K562 (cell line): Measurements from ENCODE around the gene ABLIM2. TPM values are rescaled to one million over a fixed set of nuclear protein-coding genes. Genes with fewer than 3 reads are reported as not detected.

Experiments
- ATF7 ChIP-seq: fragments of 450-650 bp; IDR thresholded peaks from 2 replicates; pipeline ENCODE4 v1.7.1; 2014; ENCODE audit warnings: mild to moderate bottlenecking, moderate library complexity
- CREM ChIP-seq: IDR thresholded peaks from 2 replicates; pipeline ENCODE4 v1.6.1; 2014; ENCODE audit warnings: antibody characterized with exemption, low read depth
- FOXA3 ChIP-seq, 2 experiments: fragments of 450-650 bp in 1 of 2; sonication (generic) in 1 of 2; formaldehyde crosslinking; IDR thresholded peaks in 1 of 2; conservative IDR thresholded peaks in 1 of 2; 2 replicates each; pipeline versions ENCODE4 v1.4.0 to v1.8.0; 2020 to 2022; ENCODE audit warnings: mild to moderate bottlenecking in 2 of 2, missing genetic modification reagents in 1 of 2
- MAFK ChIP-seq: IDR thresholded peaks from 2 replicates; pipeline ENCODE4 v1.6.1; 2011; ENCODE audit warnings: low read length, improper control_type of control experiment
- NR1H2 ChIP-seq: sonication (generic); formaldehyde crosslinking; IDR thresholded peaks from 2 replicates; pipeline ENCODE4 v1.4.0; 2020; ENCODE audit warnings: mild to moderate bottlenecking, missing genetic modification reagents
- RFX1 ChIP-seq: fragments of 450-650 bp; IDR thresholded peaks from 2 replicates; pipeline ENCODE4 v1.6.1; 2016; ENCODE audit warnings: mild to moderate bottlenecking, moderate library complexity
- SMC3 ChIP-seq: conservative IDR thresholded peaks from 2 replicates; pipeline ENCODE4 v1.6.1; 2011; ENCODE audit warnings: low read depth, low read length, improper control_type of control experiment; ENCODE audit not compliant: insufficient read depth
- ZFP36 ChIP-seq: fragments of 150-350 bp; IDR thresholded peaks from 2 replicates; pipeline ENCODE4 v1.6.1; 2018; ENCODE audit warnings: low read length, low read depth; ENCODE audit not compliant: partially characterized antibody
- ZNF408 ChIP-seq: fragments of 250-450 bp; sonication (Bioruptor Pico); IDR thresholded peaks from 2 replicates; pipeline ENCODE4 v1.4.0; 2020; ENCODE audit warnings: low read depth, mild to moderate bottlenecking, moderate library complexity
- polyA plus RNA-seq, 8 experiments: library from polyadenylated mRNA; depleted of rRNA in 4 of 8; stranded (reverse) in 5 of 8; unstranded in 3 of 8; fragments of >200 nt; fragmentation: Nextera tagmentation in 2 of 8; fragmentation: Illumina TruSeq in 1 of 8; extraction: Ambion mirVana in 2 of 8; extraction: Trizol in 1 of 8; gene quantifications; 2 replicates each; pipeline versions ENCODE4 v1.2.1 to v1.2.3, GENCODE V29; 2011 to 2014; ENCODE audit warnings: inconsistent platforms in 1 of 8, missing spikeins in 1 of 8
- total RNA-seq, 7 experiments: library from RNA; depleted of rRNA in 6 of 7; stranded (reverse); fragments of >200 nt in 6 of 7; fragmentation: Illumina TruSeq in 2 of 7; extraction: Trizol in 2 of 7; gene quantifications; 2 replicates each; pipeline versions ENCODE4 v1.2.1 to v1.2.3, GENCODE V29; 2011 to 2021; ENCODE audit warnings: low replicate concordance in 1 of 7
- TF ChIP-seq, protein P1 (sequence below): fragments of 450-650 bp; IDR thresholded peaks from 2 replicates; pipeline ENCODE4 v1.7.0; 2016; ENCODE audit warnings: borderline replicate concordance
- TF ChIP-seq, protein P2 (sequence below): fragments of 450-650 bp; formaldehyde crosslinking; IDR thresholded peaks from 2 replicates; pipeline ENCODE4 v1.4.0; 2022; ENCODE audit warnings: missing genetic modification characterization
- TF ChIP-seq, protein P3 (sequence below): fragments of 250-450 bp; sonication (Bioruptor Pico); IDR thresholded peaks from 2 replicates; pipeline ENCODE4 v1.5.0; 2020; ENCODE audit warnings: mild to moderate bottlenecking, borderline replicate concordance
- TF ChIP-seq, protein P4 (sequence below): fragments of 450-650 bp; formaldehyde crosslinking; IDR thresholded peaks from 2 replicates; pipeline ENCODE4 v1.4.0; 2020; ENCODE audit warnings: mild to moderate bottlenecking, mixed read lengths
- TF ChIP-seq, protein P5 (sequence below), 3 experiments: fragments of 200-800 bp in 1 of 3; sonication (Bioruptor generic) in 1 of 3; sonication (generic) in 1 of 3; formaldehyde crosslinking in 1 of 3; IDR thresholded peaks; 2 replicates each; pipeline versions ENCODE4 v1.6.1 to v1.8.0; 2016 to 2022; ENCODE audit warnings: mild to moderate bottlenecking in 2 of 3, missing compliant biosample characterization in 2 of 3, missing genetic modification characterization in 2 of 3, missing genetic modification reagents in 1 of 3

ABLIM2 gene
- total and polyA plus RNA-seq, 9 of the 15 experiments (the other 6 are each of a cell fraction or from before 2014, with no cell fraction given): not detected

DNA sequence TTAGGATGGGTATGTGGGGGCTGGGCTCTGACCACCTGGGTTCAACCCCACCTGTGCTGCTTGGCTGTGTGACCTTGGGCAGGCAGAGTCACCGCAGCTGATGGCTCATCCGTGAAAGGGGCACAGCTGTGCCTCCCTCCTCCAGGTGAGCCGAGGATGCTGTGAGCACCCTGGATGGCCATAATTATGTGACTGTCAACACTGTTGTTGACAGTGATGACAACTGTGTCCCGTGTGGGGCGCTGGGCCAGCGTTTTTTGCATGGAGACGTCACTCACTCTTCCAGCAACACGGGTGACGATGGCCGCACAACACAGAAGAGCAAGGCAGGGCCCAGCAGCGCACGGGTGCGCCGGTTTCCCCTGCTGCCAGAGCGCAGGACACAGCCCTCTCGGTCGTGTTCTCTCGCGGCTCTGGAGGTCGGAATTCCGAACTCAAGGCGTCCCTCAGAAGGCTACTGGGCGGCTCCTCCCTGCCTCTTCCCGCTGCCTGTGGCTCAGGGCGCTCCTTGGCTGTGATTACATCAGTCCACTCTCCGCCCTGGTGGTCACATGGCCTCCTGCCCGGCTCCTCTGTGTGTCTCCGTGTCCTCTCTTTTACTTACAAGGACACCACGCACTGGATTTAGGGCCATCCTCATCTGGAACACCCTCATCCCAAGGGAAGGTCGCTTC, 41.8 kb upstream of the ABLIM2 start (continued):
- TF ChIP-seq ZNF408 (no peak), NR1H2 (CRISPR knock-in tag) (no peak), RFX1 (no peak), FOXA3 (CRISPR knock-in tag; conservative IDR thresholded peaks at IDR 0.05 in 1 of 2, IDR thresholded peaks at IDR 0.05 in 1 of 2) (peak in 1 of 2 experiments; percentile 43; a peak in 2 of 4 replicates), CREM (peak; percentile 25; the same call in 1 of the 2 replicates), SMC3 (no peak), ATF7 (peak; percentile 84), ZFP36 (no peak), MAFK (no peak)
- TF ChIP-seq, protein P1, sequence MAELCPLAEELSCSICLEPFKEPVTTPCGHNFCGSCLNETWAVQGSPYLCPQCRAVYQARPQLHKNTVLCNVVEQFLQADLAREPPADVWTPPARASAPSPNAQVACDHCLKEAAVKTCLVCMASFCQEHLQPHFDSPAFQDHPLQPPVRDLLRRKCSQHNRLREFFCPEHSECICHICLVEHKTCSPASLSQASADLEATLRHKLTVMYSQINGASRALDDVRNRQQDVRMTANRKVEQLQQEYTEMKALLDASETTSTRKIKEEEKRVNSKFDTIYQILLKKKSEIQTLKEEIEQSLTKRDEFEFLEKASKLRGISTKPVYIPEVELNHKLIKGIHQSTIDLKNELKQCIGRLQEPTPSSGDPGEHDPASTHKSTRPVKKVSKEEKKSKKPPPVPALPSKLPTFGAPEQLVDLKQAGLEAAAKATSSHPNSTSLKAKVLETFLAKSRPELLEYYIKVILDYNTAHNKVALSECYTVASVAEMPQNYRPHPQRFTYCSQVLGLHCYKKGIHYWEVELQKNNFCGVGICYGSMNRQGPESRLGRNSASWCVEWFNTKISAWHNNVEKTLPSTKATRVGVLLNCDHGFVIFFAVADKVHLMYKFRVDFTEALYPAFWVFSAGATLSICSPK: no peak
- TF ChIP-seq, protein P2, sequence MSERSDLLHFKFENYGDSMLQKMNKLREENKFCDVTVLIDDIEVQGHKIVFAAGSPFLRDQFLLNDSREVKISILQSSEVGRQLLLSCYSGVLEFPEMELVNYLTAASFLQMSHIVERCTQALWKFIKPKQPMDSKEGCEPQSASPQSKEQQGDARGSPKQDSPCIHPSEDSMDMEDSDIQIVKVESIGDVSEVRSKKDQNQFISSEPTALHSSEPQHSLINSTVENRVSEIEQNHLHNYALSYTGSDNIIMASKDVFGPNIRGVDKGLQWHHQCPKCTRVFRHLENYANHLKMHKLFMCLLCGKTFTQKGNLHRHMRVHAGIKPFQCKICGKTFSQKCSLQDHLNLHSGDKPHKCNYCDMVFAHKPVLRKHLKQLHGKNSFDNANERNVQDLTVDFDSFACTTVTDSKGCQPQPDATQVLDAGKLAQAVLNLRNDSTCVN (CRISPR knock-in tag): no peak
- TF ChIP-seq, protein P3, sequence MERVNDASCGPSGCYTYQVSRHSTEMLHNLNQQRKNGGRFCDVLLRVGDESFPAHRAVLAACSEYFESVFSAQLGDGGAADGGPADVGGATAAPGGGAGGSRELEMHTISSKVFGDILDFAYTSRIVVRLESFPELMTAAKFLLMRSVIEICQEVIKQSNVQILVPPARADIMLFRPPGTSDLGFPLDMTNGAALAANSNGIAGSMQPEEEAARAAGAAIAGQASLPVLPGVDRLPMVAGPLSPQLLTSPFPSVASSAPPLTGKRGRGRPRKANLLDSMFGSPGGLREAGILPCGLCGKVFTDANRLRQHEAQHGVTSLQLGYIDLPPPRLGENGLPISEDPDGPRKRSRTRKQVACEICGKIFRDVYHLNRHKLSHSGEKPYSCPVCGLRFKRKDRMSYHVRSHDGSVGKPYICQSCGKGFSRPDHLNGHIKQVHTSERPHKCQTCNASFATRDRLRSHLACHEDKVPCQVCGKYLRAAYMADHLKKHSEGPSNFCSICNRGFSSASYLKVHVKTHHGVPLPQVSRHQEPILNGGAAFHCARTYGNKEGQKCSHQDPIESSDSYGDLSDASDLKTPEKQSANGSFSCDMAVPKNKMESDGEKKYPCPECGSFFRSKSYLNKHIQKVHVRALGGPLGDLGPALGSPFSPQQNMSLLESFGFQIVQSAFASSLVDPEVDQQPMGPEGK (CRISPR knock-in tag): no peak
- TF ChIP-seq, protein P4, sequence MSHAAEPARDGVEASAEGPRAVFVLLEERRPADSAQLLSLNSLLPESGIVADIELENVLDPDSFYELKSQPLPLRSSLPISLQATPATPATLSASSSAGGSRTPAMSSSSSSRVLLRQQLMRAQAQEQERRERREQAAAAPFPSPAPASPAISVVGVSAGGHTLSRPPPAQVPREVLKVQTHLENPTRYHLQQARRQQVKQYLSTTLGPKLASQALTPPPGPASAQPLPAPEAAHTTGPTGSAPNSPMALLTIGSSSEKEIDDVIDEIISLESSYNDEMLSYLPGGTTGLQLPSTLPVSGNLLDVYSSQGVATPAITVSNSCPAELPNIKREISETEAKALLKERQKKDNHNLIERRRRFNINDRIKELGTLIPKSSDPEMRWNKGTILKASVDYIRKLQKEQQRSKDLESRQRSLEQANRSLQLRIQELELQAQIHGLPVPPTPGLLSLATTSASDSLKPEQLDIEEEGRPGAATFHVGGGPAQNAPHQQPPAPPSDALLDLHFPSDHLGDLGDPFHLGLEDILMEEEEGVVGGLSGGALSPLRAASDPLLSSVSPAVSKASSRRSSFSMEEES (CRISPR knock-in tag): no peak
- TF ChIP-seq, protein P5, sequence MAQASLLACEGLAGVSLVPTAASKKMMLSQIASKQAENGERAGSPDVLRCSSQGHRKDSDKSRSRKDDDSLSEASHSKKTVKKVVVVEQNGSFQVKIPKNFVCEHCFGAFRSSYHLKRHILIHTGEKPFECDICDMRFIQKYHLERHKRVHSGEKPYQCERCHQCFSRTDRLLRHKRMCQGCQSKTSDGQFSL (CRISPR knock-in tag; IDR thresholded peaks at IDR 0.05): no peak
- TF ChIP-seq, protein P5 (tag; IDR thresholded peaks at IDR 0.05): no peak
